GM10266 (cell line): ENCODE data around the gene NPHP1.
"Not testable (repeated sequence)": the region's sequence is repeated elsewhere in the genome, so short reads cannot be mapped to it uniquely, and the experiment has no call there.

Source experiments
- DNase-seq: peaks from one replicate; pipeline ENCODE4 v3.0.0; 2012; ENCODE audit errors: extremely low spot score
- TF ChIP-seq, protein P1 (sequence below): IDR thresholded peaks from 2 replicates; pipeline ENCODE4 v1.5.1; 2012; ENCODE audit warnings: mild to moderate bottlenecking, low read depth; ENCODE audit not compliant: control insufficient read depth, insufficient read depth; ENCODE audit errors: missing control alignments

The NPHP1 gene

DNA sequence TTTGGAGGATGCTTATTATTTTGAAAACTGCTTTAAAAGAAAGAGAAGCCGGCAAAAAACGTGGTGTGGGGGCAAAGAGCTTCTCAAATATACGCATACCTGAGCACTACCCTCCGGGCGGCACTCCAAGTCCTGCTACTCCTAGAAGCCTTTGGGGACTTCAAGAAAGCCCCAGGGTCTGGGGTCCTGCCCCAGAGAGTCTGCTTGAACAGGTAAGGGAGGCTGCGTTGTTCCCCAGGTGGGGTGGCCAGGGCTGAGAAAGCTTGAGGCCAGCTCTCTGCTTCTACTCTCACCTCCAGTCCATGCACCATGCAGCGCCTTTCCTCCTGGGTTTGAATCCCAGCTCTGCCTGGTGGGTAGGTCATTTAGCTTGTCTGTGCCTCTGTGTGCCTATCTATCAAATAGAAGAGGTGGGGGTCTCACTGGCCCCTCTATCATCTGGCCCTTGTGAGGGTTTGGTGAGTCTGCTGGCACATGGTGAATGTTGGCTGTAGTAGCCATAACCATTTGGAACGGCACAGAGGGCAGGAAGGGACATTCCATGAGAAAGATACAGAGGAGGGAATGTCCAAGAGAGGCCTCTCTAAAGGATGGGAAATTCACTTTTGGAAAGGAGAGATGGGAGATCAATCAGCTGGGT is 108.7 kb downstream of the NPHP1 start:
- TF ChIP-seq, protein P1, sequence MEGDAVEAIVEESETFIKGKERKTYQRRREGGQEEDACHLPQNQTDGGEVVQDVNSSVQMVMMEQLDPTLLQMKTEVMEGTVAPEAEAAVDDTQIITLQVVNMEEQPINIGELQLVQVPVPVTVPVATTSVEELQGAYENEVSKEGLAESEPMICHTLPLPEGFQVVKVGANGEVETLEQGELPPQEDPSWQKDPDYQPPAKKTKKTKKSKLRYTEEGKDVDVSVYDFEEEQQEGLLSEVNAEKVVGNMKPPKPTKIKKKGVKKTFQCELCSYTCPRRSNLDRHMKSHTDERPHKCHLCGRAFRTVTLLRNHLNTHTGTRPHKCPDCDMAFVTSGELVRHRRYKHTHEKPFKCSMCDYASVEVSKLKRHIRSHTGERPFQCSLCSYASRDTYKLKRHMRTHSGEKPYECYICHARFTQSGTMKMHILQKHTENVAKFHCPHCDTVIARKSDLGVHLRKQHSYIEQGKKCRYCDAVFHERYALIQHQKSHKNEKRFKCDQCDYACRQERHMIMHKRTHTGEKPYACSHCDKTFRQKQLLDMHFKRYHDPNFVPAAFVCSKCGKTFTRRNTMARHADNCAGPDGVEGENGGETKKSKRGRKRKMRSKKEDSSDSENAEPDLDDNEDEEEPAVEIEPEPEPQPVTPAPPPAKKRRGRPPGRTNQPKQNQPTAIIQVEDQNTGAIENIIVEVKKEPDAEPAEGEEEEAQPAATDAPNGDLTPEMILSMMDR = no peak
- DNase-seq = no peak

GRCh38 chr2:110094884-110095534 is 109.8 kb downstream of the NPHP1 start:
- DNase-seq = not testable (repeated sequence)

DNA sequence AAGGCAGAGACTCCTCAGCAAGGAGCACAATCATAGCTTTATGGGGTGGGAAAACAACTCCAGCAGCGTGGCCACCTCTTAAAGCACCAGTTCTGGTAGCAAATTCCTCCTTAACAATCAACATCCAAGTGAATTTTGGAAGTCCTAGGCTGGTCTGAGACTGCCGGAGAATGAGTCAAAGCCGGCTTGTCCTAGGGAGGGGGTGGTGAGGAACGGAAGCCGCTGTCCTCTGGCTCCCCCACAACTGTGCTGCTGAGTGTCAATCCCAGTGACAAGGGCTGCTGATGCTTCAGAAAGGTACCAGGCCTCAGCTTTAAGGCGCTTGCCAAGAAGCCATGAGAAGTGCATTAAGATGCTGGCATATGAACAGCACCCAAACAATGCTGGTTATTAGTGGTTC is 110.9 kb downstream of the NPHP1 start:
- not testable (repeated sequence) for DNase-seq

DNA sequence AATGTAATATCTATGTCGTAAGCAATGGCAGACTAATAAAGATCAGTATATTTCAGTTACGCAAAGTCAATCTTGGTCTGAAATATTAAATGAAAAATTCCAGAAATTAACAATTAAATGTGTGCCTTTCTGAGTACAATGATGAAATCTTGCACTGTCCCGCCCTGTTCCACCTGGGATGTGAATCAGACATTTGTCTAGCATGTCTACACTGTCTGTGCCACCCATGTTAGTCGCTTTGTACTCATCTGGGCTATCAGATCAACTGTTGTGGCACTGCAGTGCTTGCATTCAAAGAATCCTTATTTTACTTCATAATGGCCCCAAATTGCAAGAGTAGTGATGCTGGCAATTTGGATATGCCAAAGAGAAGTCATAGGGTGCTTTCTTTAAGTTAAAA is 114.6 kb downstream of the NPHP1 start:
- not testable (repeated sequence) for DNase-seq

DNA sequence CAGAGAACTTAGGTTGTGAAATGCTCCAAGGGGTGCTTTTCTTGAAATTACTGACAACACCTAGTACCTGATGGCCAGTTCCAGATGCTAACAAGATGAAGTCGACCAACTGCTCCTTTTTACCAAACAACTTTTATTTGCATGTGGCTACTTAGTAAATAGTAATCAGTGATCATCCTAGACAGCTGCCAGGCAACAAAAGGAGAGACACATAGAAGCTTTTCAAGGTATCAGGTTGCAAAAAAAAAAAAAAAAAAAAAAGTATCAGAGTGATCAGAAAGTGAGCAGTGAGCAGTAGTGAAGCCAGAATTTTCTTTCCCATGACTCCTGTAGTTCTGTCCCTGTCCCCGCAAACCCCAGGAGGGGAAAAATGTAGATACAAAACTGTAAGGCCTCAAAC is 121.1 kb downstream of the NPHP1 start:
- not testable (repeated sequence) for DNase-seq

DNA sequence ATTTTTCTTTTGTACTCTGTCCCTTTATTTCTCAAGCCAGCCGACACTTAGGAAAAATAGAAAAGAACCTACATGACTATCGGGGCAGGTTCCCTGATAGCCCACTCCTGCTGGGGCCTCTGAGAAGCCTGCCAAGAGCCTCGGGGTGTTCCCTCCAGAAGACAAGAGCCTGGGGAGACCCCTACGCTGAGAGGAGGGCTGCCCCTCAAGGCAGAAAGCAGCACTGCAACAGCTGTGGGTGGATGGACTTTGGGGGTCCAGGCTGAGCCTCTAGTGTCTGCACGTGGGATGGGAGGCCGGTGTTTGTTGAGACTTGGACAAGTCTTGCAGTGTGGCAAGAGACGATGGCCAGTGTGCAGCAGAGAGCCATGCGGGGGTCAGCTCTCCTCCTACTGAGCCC is 121.7 kb downstream of the NPHP1 start:
- DNase-seq = not testable (repeated sequence)

DNA sequence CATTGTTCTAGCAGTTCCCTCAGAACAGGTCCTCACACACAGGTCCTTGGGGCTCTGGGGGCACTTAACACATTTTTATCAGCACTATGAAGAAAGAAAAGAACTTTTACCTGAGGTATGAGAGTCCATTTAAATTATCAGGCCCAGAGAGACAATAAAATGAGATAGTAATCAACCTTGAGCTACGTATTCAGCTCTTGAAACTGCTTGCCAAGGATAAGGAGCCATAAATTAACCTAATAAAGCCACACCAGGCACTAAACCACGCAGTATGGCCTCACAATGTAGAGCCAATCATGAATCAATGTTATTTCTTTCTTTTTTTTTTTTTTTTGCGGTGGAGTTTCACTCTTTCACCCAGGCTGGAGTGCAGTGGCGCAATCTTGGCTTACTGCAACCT is 126.7 kb downstream of the NPHP1 start:
- not testable (repeated sequence) for DNase-seq

GRCh38 chr2:110075896-110076295 is 128.9 kb downstream of the NPHP1 start:
- DNase-seq = not testable (repeated sequence)
